ENCODE results near the gene SPATA32. TPM values are rescaled to one million over a fixed set of nuclear protein-coding genes. Genes with fewer than 3 reads are reported as not detected.

SPATA32 gene
- total RNA-seq, 1 donor, result not detected

- TF ChIP-seq, protein P1, sequence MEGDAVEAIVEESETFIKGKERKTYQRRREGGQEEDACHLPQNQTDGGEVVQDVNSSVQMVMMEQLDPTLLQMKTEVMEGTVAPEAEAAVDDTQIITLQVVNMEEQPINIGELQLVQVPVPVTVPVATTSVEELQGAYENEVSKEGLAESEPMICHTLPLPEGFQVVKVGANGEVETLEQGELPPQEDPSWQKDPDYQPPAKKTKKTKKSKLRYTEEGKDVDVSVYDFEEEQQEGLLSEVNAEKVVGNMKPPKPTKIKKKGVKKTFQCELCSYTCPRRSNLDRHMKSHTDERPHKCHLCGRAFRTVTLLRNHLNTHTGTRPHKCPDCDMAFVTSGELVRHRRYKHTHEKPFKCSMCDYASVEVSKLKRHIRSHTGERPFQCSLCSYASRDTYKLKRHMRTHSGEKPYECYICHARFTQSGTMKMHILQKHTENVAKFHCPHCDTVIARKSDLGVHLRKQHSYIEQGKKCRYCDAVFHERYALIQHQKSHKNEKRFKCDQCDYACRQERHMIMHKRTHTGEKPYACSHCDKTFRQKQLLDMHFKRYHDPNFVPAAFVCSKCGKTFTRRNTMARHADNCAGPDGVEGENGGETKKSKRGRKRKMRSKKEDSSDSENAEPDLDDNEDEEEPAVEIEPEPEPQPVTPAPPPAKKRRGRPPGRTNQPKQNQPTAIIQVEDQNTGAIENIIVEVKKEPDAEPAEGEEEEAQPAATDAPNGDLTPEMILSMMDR (IDR thresholded peaks at IDR 0.05; ENCODE audit: insufficient read depth, low read depth, low read length), result no peak
- no peak for DNase-seq (ENCODE audit: low read depth)
- H3K4me3 ChIP-seq (ENCODE audit: low read depth, low read length), result no peak overlapping the region
Measured at GRCh38 chr17:45241328-45242028, 20.4 kb downstream of the SPATA32 start.

GRCh38 chr17:45240905-45241327 lies 21.0 kb downstream of the SPATA32 start:
- no peak for DNase-seq (ENCODE audit: low read depth)
- H3K4me3 ChIP-seq (ENCODE audit: low read depth, low read length), result no peak overlapping the region
- TF ChIP-seq, protein P1 (IDR thresholded peaks at IDR 0.05; ENCODE audit: insufficient read depth, low read depth, low read length), result no peak

GRCh38 chr17:45238155-45238774 lies 23.6 kb downstream of the SPATA32 start:
- TF ChIP-seq, protein P1 (IDR thresholded peaks at IDR 0.05; ENCODE audit: insufficient read depth, low read depth, low read length), result no peak
- no peak for DNase-seq (ENCODE audit: low read depth)
- H3K4me3 ChIP-seq (ENCODE audit: low read depth, low read length), result no peak overlapping the region

DNA sequence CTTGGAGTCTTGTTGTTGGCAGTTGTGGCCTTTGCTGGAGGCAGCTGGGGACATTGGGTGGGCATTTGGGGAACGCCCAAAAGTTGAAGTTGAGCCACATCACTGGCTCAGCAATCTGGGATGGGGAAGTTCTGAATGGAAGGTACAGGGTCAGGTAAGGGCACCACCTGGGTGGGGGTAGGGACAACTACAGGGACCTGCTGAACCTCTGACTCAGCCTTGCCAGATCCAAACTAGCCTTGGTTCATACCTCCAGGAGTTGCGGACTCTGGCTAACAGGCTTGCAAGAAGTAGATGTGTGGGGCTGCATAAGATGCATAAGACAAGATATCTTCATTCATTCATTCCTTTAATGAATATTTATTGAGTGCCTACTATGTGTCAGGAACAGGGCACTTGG lies 24.2 kb downstream of the SPATA32 start:
- no peak for DNase-seq (ENCODE audit: low read depth)
- TF ChIP-seq, protein P1 (IDR thresholded peaks at IDR 0.05; ENCODE audit: insufficient read depth, low read depth, low read length), result no peak
- no peak overlapping the region for H3K4me3 ChIP-seq (ENCODE audit: low read depth, low read length)

DNA sequence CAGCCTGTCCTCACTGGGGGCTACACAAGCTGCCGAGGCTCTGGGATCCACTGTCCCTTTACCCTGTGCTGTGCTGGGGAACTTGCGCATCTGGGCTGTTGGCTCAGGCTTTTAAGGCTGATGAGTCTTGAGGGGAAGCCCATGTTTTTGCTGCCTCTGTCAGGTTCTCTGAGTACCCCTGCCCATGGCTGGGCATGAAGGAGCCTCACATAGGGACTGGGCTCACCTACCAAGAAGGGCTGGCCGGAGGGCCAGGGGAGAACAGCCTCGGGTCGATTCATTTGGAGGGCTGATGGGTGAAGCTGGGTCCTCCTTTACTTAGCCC lies 25.6 kb downstream of the SPATA32 start:
- TF ChIP-seq, protein P1 (IDR thresholded peaks at IDR 0.05; ENCODE audit: insufficient read depth, low read depth, low read length), result no peak
- no peak overlapping the region for H3K4me3 ChIP-seq (ENCODE audit: low read depth, low read length)
- no peak for DNase-seq (ENCODE audit: low read depth)

DNA sequence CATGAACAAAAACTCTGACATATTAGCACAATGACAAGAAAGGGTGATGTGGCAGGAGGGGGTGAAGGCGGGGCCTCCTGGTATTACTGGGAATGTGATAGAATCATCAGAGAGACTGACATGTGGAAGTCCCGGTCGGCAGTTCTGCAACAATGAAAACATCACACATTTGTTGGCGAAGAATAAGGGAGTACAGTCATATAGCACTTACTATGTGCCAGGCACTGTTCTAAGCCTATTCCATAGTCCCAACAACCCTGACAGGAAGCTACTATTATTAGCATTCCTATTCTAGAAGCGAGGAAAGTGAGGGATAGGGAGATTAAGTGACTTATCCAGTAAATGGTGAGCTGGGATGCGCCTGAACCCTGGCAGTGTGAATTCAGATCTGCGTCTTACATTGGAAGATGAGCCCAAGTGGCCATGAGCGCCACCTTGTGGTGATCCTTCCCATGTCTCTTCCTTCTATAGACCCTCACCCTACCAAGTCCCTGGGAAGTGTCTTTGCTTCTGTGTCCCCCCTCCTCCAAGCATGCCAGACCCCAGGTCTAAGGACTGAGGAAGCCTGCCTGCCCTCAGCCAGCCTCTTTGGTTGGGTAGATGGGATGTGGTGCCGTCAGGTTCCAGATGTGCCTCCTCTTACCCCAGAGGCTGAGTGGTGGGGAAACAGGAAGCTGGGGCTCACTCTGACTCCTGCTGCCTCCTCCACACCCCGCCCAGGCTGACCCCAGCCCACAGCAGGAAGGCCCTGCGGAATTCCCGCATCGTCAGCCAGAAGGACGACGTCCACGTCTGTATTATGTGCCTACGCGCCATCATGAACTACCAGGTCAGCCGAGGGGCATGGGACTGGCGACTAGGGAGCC lies 26.2 kb downstream of the SPATA32 start:
- no peak overlapping the region for H3K4me3 ChIP-seq (ENCODE audit: low read depth, low read length)
- peak; percentile 84 for DNase-seq (ENCODE audit: low read depth)
- TF ChIP-seq, protein P1 (IDR thresholded peaks at IDR 0.05; ENCODE audit: insufficient read depth, low read depth, low read length), result peak; percentile 84
